ENCODE results near the gene ATF6B.
"Not testable (repeated sequence)": the region's sequence is repeated elsewhere in the genome, so short reads cannot be mapped to it uniquely, and the experiment has no call there.

ATF6B gene

GRCh38 chr6:32081168-32081990, 46.7 kb downstream of the ATF6B start:
- H3K27ac Mint-ChIP-seq: no peak overlapping the region
- peaks cover 13 to 19% of the 10 kb centered on the region in 2 donors for H3K4me1 Mint-ChIP-seq
- peaks cover 61% of the 10 kb centered on the region in 2 donors for H3K27me3 Mint-ChIP-seq
- no peak overlapping the region for H3K4me3 Mint-ChIP-seq
- no peak for DNase-seq
- no peaks in the 10 kb centered on the region for H3K9me3 Mint-ChIP-seq
- no peak for ATAC-seq (replicated peaks)
- H3K36me3 Mint-ChIP-seq: no peaks in the 10 kb centered on the region

GRCh38 chr6:32079566-32080290, 48.3 kb downstream of the ATF6B start:
- H3K4me3 Mint-ChIP-seq: no peak overlapping the region
- ATAC-seq (replicated peaks): no peak
- peaks cover 1 to 3% of the 10 kb centered on the region in 2 donors for H3K4me1 Mint-ChIP-seq
- H3K9me3 Mint-ChIP-seq: no peaks in the 10 kb centered on the region
- no peak for DNase-seq
- H3K27ac Mint-ChIP-seq: no peak overlapping the region
- H3K36me3 Mint-ChIP-seq: no peaks in the 10 kb centered on the region
- peaks cover 54% of the 10 kb centered on the region in 2 donors for H3K27me3 Mint-ChIP-seq

GRCh38 chr6:32076321-32076809, 51.7 kb downstream of the ATF6B start:
- DNase-seq (no peak), ATAC-seq (replicated peaks) (no peak)
- Mint-ChIP-seq H3K36me3 (no peaks in the 10 kb centered on the region), H3K9me3 (no peaks in the 10 kb centered on the region), H3K27ac (no peak overlapping the region), H3K4me3 (no peak overlapping the region), H3K27me3 (peaks cover 27 to 35% of the 10 kb centered on the region in 2 donors), H3K4me1 (no peaks in the 10 kb centered on the region)

- Mint-ChIP-seq H3K27ac (no peak overlapping the region), H3K27me3 (peaks cover 27 to 33% of the 10 kb centered on the region in 2 donors), H3K9me3 (no peaks in the 10 kb centered on the region), H3K4me1 (no peaks in the 10 kb centered on the region), H3K36me3 (no peaks in the 10 kb centered on the region), H3K4me3 (no peak overlapping the region)
- no peak for ATAC-seq (replicated peaks)
- DNase-seq: no peak
These were observed 52.3 kb downstream of the ATF6B start for GRCh38 chr6:32075781-32076180.

- ATAC-seq (replicated peaks) (no peak), DNase-seq (no peak)
- no peak overlapping the region for H3K4me3 Mint-ChIP-seq
- H3K9me3 Mint-ChIP-seq: no peaks in the 10 kb centered on the region
- H3K27ac Mint-ChIP-seq: no peak overlapping the region
- no peaks in the 10 kb centered on the region for H3K4me1 Mint-ChIP-seq
- H3K27me3 Mint-ChIP-seq: peaks cover 26 to 35% of the 10 kb centered on the region in 2 donors
- no peaks in the 10 kb centered on the region for H3K36me3 Mint-ChIP-seq
These were observed 53.0 kb downstream of the ATF6B start for GRCh38 chr6:32074996-32075532.

- ATAC-seq (replicated peaks) (no peak), DNase-seq (no peak)
- H3K4me3 Mint-ChIP-seq: no peak overlapping the region
- no peaks in the 10 kb centered on the region for H3K4me1 Mint-ChIP-seq
- H3K27ac Mint-ChIP-seq: no peak overlapping the region
- no peaks in the 10 kb centered on the region for H3K36me3 Mint-ChIP-seq
- peaks cover 28 to 46% of the 10 kb centered on the region in 2 donors for H3K27me3 Mint-ChIP-seq
- H3K9me3 Mint-ChIP-seq: no peaks in the 10 kb centered on the region
These were observed 54.4 kb downstream of the ATF6B start for GRCh38 chr6:32073613-32074012.

GRCh38 chr6:32073101-32073500, 54.9 kb downstream of the ATF6B start:
- no peak overlapping the region for H3K4me3 Mint-ChIP-seq
- peaks cover 28 to 46% of the 10 kb centered on the region in 2 donors for H3K27me3 Mint-ChIP-seq
- ATAC-seq (replicated peaks) (no peak), DNase-seq (no peak)
- no peaks in the 10 kb centered on the region for H3K9me3 Mint-ChIP-seq
- no peaks in the 10 kb centered on the region for H3K36me3 Mint-ChIP-seq
- no peaks in the 10 kb centered on the region for H3K4me1 Mint-ChIP-seq
- no peak overlapping the region for H3K27ac Mint-ChIP-seq

- Mint-ChIP-seq H3K9me3 (no peaks in the 10 kb centered on the region), H3K4me3 (no peak overlapping the region), H3K4me1 (no peaks in the 10 kb centered on the region), H3K36me3 (no peaks in the 10 kb centered on the region), H3K27me3 (peaks cover 28 to 46% of the 10 kb centered on the region in 2 donors), H3K27ac (no peak overlapping the region)
- ATAC-seq (replicated peaks) (no peak), DNase-seq (no peak)
These were observed 57.1 kb downstream of the ATF6B start for GRCh38 chr6:32070814-32071543.

GRCh38 chr6:32069878-32070515, 58.0 kb downstream of the ATF6B start:
- ATAC-seq (replicated peaks) (no peak), DNase-seq (no peak)
- H3K27ac Mint-ChIP-seq: no peak overlapping the region
- H3K27me3 Mint-ChIP-seq: peaks cover 21 to 39% of the 10 kb centered on the region in 2 donors
- H3K36me3 Mint-ChIP-seq: no peaks in the 10 kb centered on the region
- H3K4me1 Mint-ChIP-seq: no peaks in the 10 kb centered on the region
- no peak overlapping the region for H3K4me3 Mint-ChIP-seq
- H3K9me3 Mint-ChIP-seq: no peaks in the 10 kb centered on the region

GRCh38 chr6:32069460-32069859, 58.6 kb downstream of the ATF6B start:
- peaks cover 19 to 35% of the 10 kb centered on the region in 2 donors for H3K27me3 Mint-ChIP-seq
- no peak for DNase-seq
- H3K36me3 Mint-ChIP-seq: no peaks in the 10 kb centered on the region
- H3K4me1 Mint-ChIP-seq: no peaks in the 10 kb centered on the region
- ATAC-seq (replicated peaks): no peak
- H3K9me3 Mint-ChIP-seq: no peaks in the 10 kb centered on the region
- H3K27ac Mint-ChIP-seq: no peak overlapping the region
- H3K4me3 Mint-ChIP-seq: no peak overlapping the region

- Mint-ChIP-seq H3K4me1 (no peaks in the 10 kb centered on the region), H3K36me3 (no peaks in the 10 kb centered on the region), H3K4me3 (no peak overlapping the region), H3K9me3 (no peaks in the 10 kb centered on the region), H3K27ac (no peak overlapping the region), H3K27me3 (peaks cover 21 to 29% of the 10 kb centered on the region in 2 donors)
- ATAC-seq (replicated peaks) (no peak), DNase-seq (no peak)
These were observed 59.2 kb downstream of the ATF6B start for GRCh38 chr6:32068867-32069266.

GRCh38 chr6:32068315-32068714, 59.7 kb downstream of the ATF6B start:
- not testable (repeated sequence) for H3K4me1 Mint-ChIP-seq; DNase-seq; H3K4me3 Mint-ChIP-seq; ATAC-seq (replicated peaks); H3K36me3 Mint-ChIP-seq; H3K9me3 Mint-ChIP-seq; H3K27ac Mint-ChIP-seq
- peaks cover 23 to 27% of the 10 kb centered on the region in 2 donors for H3K27me3 Mint-ChIP-seq

GRCh38 chr6:32067521-32067920, 60.5 kb downstream of the ATF6B start:
- not testable (repeated sequence) for H3K4me1 Mint-ChIP-seq; ATAC-seq (replicated peaks); DNase-seq; H3K4me3 Mint-ChIP-seq; H3K9me3 Mint-ChIP-seq; H3K36me3 Mint-ChIP-seq; H3K27ac Mint-ChIP-seq
- peaks cover 19 to 22% of the 10 kb centered on the region in 2 donors for H3K27me3 Mint-ChIP-seq
